LNCaP clone FGC (cell line): ENCODE results near the gene MUC2.

ENCODE experiments used
- DNase-seq: peaks from one replicate; pipeline ENCODE4 v3.0.0-alpha.2; 2011; ENCODE audit warnings: low read depth
- H3K4me3 ChIP-seq: 2 replicates; pipeline ENCODE4 v1.5.1; 2011; ENCODE audit warnings: mild to moderate bottlenecking, low read depth, low read length, control low read depth
- TF ChIP-seq, protein P1 (sequence below): IDR thresholded peaks from 2 replicates; pipeline ENCODE4 v1.5.1; 2012; ENCODE audit warnings: mild to moderate bottlenecking; ENCODE audit not compliant: control insufficient read depth, insufficient read depth; ENCODE audit errors: extremely low read depth

Gene MUC2

DNA sequence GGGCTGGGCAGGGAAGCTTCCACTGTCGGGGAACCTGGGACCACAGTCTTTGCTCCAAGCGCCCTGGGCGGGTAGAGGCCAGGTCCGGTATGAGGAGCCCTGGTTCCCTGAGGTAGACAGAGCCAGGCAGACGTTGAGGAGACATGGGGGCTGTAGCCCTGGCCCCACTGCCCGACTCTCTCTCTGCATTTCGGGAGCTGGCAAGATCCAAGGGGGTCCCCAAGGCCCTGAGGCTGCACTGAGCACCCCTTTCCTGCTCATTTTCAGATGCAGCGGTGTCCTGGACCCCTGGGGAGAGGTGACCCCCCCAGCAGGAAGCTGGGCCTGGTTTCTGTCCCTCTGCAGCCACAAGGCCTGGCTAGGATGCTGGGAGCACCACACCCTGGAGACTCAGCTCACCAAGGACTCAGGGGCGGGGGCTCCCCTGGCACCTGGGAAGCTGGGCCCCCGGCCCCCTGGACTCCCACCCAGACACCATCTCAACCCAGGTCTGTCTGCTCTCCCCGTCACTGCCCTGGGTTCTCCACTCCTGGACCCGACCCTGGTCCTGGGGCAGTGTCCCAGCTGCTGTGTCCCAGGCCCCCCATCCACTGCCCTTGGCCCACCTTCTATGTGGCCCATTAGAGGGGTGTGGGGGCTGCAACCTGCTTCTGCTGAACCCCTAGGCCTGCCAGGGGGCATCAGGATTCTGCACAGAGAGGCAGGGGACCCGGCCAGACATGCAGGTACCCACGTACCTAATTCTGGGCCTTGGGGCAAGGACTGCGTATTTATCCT lies 23.1 kb upstream of the MUC2 start:
- TF ChIP-seq, protein P1, sequence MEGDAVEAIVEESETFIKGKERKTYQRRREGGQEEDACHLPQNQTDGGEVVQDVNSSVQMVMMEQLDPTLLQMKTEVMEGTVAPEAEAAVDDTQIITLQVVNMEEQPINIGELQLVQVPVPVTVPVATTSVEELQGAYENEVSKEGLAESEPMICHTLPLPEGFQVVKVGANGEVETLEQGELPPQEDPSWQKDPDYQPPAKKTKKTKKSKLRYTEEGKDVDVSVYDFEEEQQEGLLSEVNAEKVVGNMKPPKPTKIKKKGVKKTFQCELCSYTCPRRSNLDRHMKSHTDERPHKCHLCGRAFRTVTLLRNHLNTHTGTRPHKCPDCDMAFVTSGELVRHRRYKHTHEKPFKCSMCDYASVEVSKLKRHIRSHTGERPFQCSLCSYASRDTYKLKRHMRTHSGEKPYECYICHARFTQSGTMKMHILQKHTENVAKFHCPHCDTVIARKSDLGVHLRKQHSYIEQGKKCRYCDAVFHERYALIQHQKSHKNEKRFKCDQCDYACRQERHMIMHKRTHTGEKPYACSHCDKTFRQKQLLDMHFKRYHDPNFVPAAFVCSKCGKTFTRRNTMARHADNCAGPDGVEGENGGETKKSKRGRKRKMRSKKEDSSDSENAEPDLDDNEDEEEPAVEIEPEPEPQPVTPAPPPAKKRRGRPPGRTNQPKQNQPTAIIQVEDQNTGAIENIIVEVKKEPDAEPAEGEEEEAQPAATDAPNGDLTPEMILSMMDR: no peak
- DNase-seq: no peak
- no peak overlapping the region for H3K4me3 ChIP-seq

DNA sequence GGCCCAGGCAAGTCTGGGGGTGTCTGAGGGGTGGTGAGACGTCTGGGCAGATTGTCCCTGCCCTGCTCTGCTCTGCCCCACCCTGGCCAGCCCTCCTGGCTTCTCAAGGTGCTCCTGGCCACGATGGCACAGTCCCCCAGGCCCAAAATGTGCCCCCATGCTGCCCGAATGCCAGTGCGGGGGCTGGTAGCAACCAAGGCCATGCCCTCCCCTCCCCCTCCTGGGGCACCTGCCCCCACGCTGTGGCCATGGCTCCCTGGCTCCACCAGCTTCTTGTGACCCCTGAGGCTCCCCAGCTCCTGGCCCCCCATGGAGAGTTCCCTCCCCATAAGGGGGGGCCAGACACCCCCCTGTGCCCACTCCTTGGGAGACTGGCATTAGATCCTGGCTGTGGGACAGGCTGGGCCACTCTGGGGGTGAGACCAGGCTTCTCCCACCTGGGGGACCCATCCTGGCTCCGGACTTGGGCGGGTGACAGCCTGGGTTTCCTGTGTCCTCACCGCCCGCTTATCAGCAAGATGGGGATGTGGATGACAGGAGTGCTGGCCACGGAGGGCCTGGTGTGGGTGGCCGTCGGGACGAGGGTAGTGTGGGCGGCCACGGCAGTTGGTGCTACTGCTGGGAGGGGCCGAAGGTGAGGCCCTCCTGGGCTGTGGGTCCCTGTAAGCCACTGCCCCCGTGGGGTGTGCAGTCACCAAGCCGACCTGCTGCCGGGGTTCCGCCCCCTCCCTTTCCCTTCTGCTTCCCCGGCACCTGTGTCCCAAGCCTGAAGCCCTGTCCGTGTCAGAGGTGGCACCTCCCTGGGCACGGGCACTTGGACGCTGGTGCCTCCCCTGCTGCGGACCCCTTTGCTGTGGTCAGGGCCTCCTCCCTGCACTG lies 22.3 kb upstream of the MUC2 start:
- H3K4me3 ChIP-seq: no peak overlapping the region

DNA sequence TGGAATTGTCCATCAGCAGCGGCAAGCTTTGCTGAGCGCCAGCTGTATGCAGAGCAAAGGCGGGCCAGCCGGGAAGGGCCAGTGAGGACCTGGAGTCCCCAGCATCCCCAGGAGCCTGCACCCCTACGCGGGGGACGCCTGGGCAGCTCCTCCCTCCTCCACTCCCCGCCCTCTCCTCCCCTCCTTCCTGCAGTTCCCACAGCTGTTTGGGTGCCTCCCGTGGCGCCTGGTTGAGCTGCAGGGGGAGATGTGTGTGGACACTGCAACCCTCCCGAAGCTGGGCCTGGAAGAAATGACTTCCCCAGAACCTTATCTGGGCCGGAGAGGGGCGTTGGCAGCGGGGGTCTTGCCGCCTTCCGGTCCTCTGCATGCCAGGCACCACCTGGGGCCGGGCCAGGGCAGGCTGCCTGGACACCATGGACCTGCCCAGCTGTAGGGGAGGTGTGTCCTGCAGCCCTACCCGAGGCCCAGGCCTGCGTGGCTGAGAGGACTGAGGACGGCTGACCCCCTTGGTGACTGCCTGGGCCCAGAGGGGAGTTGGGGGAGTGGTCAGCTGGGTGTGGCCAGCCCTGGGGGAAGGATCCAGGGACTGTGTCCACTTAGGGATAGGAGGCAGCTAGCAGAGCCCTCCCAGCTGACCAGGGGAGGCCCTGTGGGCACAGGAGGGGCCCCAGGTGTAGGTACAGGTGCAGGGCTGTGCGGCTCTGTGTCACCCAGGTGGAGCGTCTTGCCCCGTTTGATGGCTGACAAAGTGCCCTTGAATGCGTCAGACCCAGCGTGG lies 21.4 kb upstream of the MUC2 start:
- DNase-seq: no peak
- TF ChIP-seq, protein P1: no peak
- H3K4me3 ChIP-seq: no peak overlapping the region

More for the DNA sequence above, 22.3 kb upstream of the MUC2 start:
- TF ChIP-seq, protein P1: no peak
- no peak for DNase-seq

DNA sequence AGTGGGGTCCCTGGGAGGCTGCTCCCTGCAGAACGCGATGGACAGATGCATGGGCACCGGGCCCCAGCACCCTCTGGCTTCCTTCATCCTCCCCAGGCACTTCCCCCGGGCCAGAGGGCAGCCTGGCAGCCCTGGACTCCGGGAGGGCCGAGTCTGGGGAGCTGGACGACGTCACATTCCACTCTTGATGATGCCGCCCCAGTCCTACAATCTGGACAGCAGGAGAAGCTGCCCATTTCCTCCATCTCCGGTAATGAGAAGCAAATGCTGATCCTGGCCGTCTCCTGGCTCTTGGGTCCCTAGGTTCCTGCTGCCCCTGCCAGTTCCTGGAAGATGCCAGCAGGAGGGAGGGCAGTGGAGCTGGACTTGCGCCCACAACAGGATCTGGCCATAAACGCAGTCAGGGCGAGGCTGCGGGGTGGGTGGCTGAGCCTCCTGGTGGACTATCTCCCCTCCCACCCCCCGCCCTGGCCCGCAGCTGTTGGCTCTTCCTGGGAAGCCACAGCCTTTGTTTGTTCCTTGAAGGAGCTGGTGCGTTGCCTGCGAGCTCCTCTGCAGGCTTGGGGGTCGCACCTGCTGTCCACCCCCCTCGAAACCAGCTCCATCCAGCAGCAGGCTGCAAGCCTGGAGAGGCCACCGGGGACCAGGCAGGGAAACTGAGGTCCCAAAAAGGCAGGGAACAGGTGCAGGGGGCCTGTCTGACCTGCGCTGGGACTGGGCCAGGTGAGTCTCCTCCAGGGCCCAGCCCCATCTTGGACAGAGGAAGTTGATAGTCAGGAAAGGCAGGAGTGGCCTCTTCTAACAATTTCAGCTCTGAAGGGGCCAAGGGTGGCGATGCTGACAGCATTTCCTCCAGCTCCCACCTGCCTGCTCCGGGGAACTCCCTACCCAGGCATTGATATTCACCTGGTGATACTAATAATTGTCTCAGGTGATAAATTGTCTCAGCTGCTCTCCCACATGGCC lies 20.2 kb upstream of the MUC2 start:
- H3K4me3 ChIP-seq: peak overlapping the region; percentile 38
- peak; percentile 90 for DNase-seq
- TF ChIP-seq, protein P1: peak; percentile 9; the same call in 1 of the 2 replicates

DNA sequence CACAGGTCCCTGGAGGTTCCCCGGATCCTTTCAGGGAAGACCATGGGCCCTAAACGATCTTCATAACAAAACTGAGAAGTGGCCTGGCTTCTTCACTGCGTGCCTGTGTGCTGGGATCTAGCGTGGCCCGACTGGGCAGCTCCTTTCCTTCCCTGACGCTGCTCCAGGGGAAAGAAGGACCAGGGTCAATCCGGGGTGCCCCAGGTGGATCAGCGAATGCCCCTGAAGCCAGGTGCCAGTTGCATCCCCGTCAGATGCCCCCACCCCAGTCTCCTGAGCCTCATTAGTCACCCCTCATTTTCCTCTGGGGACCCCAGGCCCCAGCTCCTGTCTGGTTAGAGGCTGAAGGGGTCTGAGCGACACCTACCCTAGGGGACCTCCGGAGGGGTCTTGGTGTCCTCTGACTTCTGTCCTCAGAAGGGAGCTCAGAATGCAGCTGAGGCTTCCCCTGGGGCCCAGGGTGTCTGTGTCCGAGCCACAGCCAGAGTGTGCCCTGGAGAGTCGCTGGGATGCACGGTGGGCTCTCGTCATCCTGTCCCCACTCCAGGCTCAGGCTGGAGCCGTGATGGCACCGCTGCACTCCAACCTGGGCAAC lies 19.5 kb upstream of the MUC2 start:
- H3K4me3 ChIP-seq: peak overlapping the region; percentile 38; the same call in 1 of the 2 replicates
- TF ChIP-seq, protein P1: no peak
- no peak for DNase-seq
